Uterus (tissue), 4 donors: ENCODE measurements around the gene GLB1L2. TPM values are rescaled to one million over a fixed set of nuclear protein-coding genes. Genes with fewer than 3 reads are reported as not detected.

ENCODE experiments used
- DNase-seq, 2 donors: peaks; one replicate each; pipeline ENCODE4 v3.0.0-alpha.2; 2019 to 2020
- H3K27ac ChIP-seq, 2 donors: fragments of 200-600 bp; sonication (generic); 1 replicate in 1 of 2; 2 replicates in 1 of 2; pipeline ENCODE4 v1.5.1; 2016 to 2018
- H3K27me3 ChIP-seq, 2 donors: fragments of 200-600 bp; sonication (generic); one replicate each; pipeline ENCODE4 v1.5.1; 2018 to 2019; ENCODE audit warnings: control low read depth in 1 of 2
- H3K36me3 ChIP-seq, 2 donors: fragments of 200-600 bp; sonication (generic); one replicate each; pipeline ENCODE4 v1.5.1; 2019; ENCODE audit warnings: control low read depth in 1 of 2
- H3K4me1 ChIP-seq, 2 donors: fragments of 200-600 bp; sonication (generic); one replicate each; pipeline ENCODE4 v1.5.1; 2018 to 2019; ENCODE audit warnings: control low read depth in 1 of 2
- H3K4me3 ChIP-seq, 2 donors: fragments of 200-600 bp; sonication (generic); 1 replicate in 1 of 2; 2 replicates in 1 of 2; pipeline ENCODE4 v1.5.1; 2018 to 2019; ENCODE audit warnings: mild to moderate bottlenecking in 1 of 2
- H3K9me3 ChIP-seq, 2 donors: fragments of 200-600 bp; sonication (generic); one replicate each; pipeline ENCODE4 v1.5.1; 2019; ENCODE audit warnings: control low read depth in 1 of 2
- CTCF ChIP-seq, 4 experiments: fragments of 200-600 bp in 2 of 4; fragments of 450-650 bp in 2 of 4; sonication (generic) in 2 of 4; IDR thresholded peaks; one replicate each; pipeline ENCODE4 v1.5.1; 2016 to 2019; ENCODE audit warnings: antibody characterized with exemption in 4 of 4, mild to moderate bottlenecking in 2 of 4, moderate library complexity in 1 of 4
- POLR2A ChIP-seq, 2 donors: fragments of 450-650 bp; IDR thresholded peaks; one replicate each; pipeline ENCODE4 v1.6.1; 2016; ENCODE audit warnings: antibody characterized with exemption in 2 of 2, mild to moderate bottlenecking in 1 of 2, moderate library complexity in 1 of 2
- intact Hi-C: fragments of 100-400 bp; cut with DNase I; formaldehyde crosslinking; loops from one replicate; pipeline ENCODE4 v1.15.1; 2023; ENCODE audit warnings: low total_unique reads
- total RNA-seq, 4 donors: library from RNA; depleted of rRNA in 3 of 4; stranded (reverse); fragments of >200 nt in 3 of 4; gene quantifications; one replicate each; pipeline versions ENCODE4 v1.1.0 to v1.2.4, GENCODE V29; 2014 to 2023
- donor health status: DM: yes; HTN: yes; CAD: no.

GLB1L2 gene
- total RNA-seq, 4 donors from 2014 or later: 5.0 to 28.2 (median 16.7) TPM

DNA sequence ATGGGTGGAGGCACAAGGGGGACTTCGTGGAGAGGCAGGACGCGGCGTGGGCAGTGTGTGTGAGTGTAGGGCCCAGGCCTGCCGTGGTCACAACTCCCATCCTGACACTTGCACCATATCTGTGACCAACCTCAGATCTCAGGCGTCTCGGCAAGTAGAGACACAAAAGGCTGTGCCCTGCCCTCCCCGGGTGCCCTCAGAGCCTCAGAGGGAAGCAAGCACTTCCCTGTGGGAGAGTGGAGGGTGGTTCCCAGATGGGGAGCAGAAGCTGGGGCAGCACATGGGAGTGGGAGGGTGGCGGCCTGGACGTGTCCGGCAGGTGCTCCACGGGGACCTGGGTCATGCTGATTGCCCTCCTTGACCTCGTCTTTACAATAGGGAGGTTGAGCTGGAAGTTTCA, 59.9 kb downstream of the GLB1L2 start:
- H3K9me3 ChIP-seq: no peaks in the 10 kb centered on the region
- no peak overlapping the region for H3K27ac ChIP-seq
- TF ChIP-seq POLR2A (IDR thresholded peaks at IDR 0.05): no peak
- no peak for TF ChIP-seq CTCF (IDR thresholded peaks at IDR 0.05)
- DNase-seq: no peak
- no peaks in the 10 kb centered on the region for H3K4me1 ChIP-seq
- intact Hi-C loops: no loop called here
- no peaks in the 10 kb centered on the region for H3K36me3 ChIP-seq
- no peaks in the 10 kb centered on the region for H3K27me3 ChIP-seq
- H3K4me3 ChIP-seq: no peak overlapping the region

GRCh38 chr11:134392953-134393615, 61.3 kb downstream of the GLB1L2 start:
- H3K27me3 ChIP-seq: no peaks in the 10 kb centered on the region

DNA sequence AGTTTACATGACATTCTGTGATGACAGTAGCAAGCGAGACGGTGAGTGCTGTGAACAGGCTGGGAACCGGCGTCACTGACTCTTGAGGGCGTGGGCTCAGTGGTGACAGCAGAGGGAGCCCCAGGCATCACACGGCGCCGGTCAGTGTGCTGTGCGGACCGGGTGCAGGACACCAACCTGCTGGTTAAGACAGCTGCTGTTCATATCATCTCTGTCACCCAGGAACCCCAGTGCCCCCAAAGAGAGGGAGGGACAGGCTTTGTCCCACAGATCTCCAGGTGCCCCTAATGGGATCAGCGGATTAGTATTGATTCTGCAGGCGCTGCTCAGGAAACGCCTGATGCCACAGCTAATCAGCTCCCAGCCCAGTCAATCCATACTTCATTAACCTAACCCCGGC, 61.9 kb downstream of the GLB1L2 start:
- DNase-seq: no peak
- Histone ChIP-seq H3K4me1 (no peaks in the 10 kb centered on the region), H3K4me3 (no peak overlapping the region), H3K9me3 (no peaks in the 10 kb centered on the region), H3K36me3 (no peaks in the 10 kb centered on the region), H3K27me3 (no peaks in the 10 kb centered on the region), H3K27ac (no peak overlapping the region)
- no peak for TF ChIP-seq POLR2A (IDR thresholded peaks at IDR 0.05)
- no peak for TF ChIP-seq CTCF (IDR thresholded peaks at IDR 0.05)
- intact Hi-C loops: no loop called here

More at GRCh38 chr11:134392953-134393615, 61.3 kb downstream of the GLB1L2 start:
- Histone ChIP-seq H3K36me3 (no peaks in the 10 kb centered on the region), H3K4me1 (no peaks in the 10 kb centered on the region), H3K4me3 (no peak overlapping the region), H3K27ac (no peak overlapping the region), H3K9me3 (no peaks in the 10 kb centered on the region)
- intact Hi-C loops: no loop called here
- no peak for DNase-seq
- TF ChIP-seq CTCF (IDR thresholded peaks at IDR 0.05) (no peak), POLR2A (IDR thresholded peaks at IDR 0.05) (no peak)

DNA sequence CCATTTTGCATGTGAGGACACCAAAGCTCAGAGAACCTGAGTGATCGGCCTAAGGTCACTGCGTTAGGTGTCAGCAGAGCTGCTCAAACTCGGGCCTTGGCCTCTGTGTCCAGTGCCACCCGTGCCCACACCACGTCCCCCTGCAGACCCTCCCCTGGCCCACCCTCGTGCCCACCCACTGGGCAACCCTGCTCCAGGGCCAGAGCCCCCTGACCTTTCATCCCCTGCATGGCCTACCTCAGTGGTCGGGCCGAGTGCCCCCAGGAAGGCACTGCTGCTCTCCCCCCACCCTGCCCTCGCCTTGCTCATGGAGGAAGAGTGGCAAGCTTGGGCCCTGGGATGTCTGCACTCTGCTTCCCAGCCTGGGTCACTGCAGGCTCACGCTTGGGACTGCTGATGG, 62.5 kb downstream of the GLB1L2 start:
- no peak for DNase-seq
- H3K36me3 ChIP-seq: no peaks in the 10 kb centered on the region
- no peaks in the 10 kb centered on the region for H3K27me3 ChIP-seq
- no peak overlapping the region for H3K27ac ChIP-seq
- H3K9me3 ChIP-seq: no peaks in the 10 kb centered on the region
- TF ChIP-seq POLR2A (IDR thresholded peaks at IDR 0.05) (no peak), CTCF (IDR thresholded peaks at IDR 0.05) (no peak)
- intact Hi-C loops: no loop called here
- no peaks in the 10 kb centered on the region for H3K4me1 ChIP-seq
- H3K4me3 ChIP-seq: no peak overlapping the region

DNA sequence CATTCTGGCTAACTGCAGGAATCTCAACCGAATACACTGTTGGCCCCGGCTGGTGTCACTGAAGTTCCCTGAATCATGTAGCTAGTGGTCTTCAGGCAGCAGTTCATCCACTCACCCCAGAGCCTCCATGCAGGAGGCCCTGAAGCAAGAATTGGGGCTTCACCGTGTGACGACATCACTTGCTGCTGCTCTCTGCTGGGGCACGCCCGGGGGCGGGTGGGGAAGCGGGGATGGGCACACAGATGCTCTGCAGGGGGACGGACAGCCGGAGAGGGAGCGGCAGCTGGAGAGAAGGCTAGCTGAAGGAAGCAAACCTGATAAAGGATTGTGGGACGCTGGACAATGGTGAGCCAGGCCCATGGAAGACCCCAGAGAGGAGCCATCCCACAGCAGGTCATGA, 63.2 kb downstream of the GLB1L2 start:
- H3K27ac ChIP-seq: no peak overlapping the region
- no peaks in the 10 kb centered on the region for H3K4me1 ChIP-seq
- H3K27me3 ChIP-seq: no peaks in the 10 kb centered on the region
- H3K36me3 ChIP-seq: no peaks in the 10 kb centered on the region
- TF ChIP-seq CTCF (IDR thresholded peaks at IDR 0.05) (no peak), POLR2A (IDR thresholded peaks at IDR 0.05) (no peak)
- no peaks in the 10 kb centered on the region for H3K9me3 ChIP-seq
- DNase-seq: no peak
- intact Hi-C loops: no loop called here
- no peak overlapping the region for H3K4me3 ChIP-seq
